HEK293T (cell line): Measurements from ENCODE around the gene NAP1L1.
A peak's percentile ranks its signal among the peaks of the same experiment; 100 is the strongest.

Experiments used
- CTCF ChIA-PET: fragments of 350-600 bp; formaldehyde crosslinking; extraction: SDS; loops from one replicate; lab custom pipeline; 2021; ENCODE audit warnings: antibody characterized with exemption, inconsistent platforms; lab: Yijun Ruan, JAX
- POLR2A ChIA-PET: fragments of 350-600 bp; formaldehyde crosslinking; extraction: SDS; loops from one replicate; lab custom pipeline; 2020; ENCODE audit warnings: antibody characterized with exemption, inconsistent platforms; lab: Yijun Ruan, JAX
- DNase-seq: peaks from one replicate; pipeline ENCODE4 v3.0.0; 2012; ENCODE audit warnings: mixed read lengths; ENCODE audit errors: extremely low spot score
- ARNT ChIP-seq: fragments of 450-650 bp; IDR thresholded peaks from 2 replicates; pipeline ENCODE4 v1.6.1; 2017; ENCODE audit warnings: mild to moderate bottlenecking
- BHLHE40 ChIP-seq: fragments of 450-650 bp; IDR thresholded peaks from 2 replicates; pipeline ENCODE4 v1.6.1; 2016; ENCODE audit warnings: mild to moderate bottlenecking, moderate library complexity, borderline replicate concordance
- CTBP1 ChIP-seq: fragments of 450-650 bp; IDR thresholded peaks from 2 replicates; pipeline ENCODE4 v1.6.1; 2016; ENCODE audit warnings: borderline replicate concordance
- ELF4 ChIP-seq: fragments of 450-650 bp; IDR thresholded peaks from 2 replicates; pipeline ENCODE4 v1.6.1; 2017; ENCODE audit warnings: antibody characterized with exemption
- FOXA1 ChIP-seq: fragments of 450-650 bp; IDR thresholded peaks from 2 replicates; pipeline ENCODE4 v1.6.1; 2016; ENCODE audit warnings: mild to moderate bottlenecking
- FOXK2 ChIP-seq: fragments of 450-650 bp; IDR thresholded peaks from 2 replicates; pipeline ENCODE4 v1.6.1; 2016; ENCODE audit warnings: mild to moderate bottlenecking
- FOXM1 ChIP-seq: fragments of 450-650 bp; IDR thresholded peaks from 2 replicates; pipeline ENCODE4 v1.6.1; 2017; ENCODE audit warnings: mild to moderate bottlenecking, borderline replicate concordance
- HDGF ChIP-seq: fragments of 450-650 bp; IDR thresholded peaks from 2 replicates; pipeline ENCODE4 v1.6.1; 2017; ENCODE audit warnings: antibody characterized with exemption, borderline replicate concordance
- L3MBTL2 ChIP-seq: fragments of 450-650 bp; conservative IDR thresholded peaks from 2 replicates; pipeline ENCODE4 v1.6.1; 2016; ENCODE audit warnings: mild to moderate bottlenecking
- LEF1 ChIP-seq: fragments of 450-650 bp; IDR thresholded peaks from 2 replicates; pipeline ENCODE4 v1.6.1; 2017; ENCODE audit warnings: mild to moderate bottlenecking, borderline replicate concordance
- NFRKB ChIP-seq: fragments of 450-650 bp; IDR thresholded peaks from 2 replicates; pipeline ENCODE4 v1.6.1; 2016; ENCODE audit warnings: mild to moderate bottlenecking, moderate library complexity
- PKNOX1 ChIP-seq: fragments of 450-650 bp; IDR thresholded peaks from 2 replicates; pipeline ENCODE4 v1.6.1; 2016
- SP1 ChIP-seq: fragments of 450-650 bp; IDR thresholded peaks from 2 replicates; pipeline ENCODE4 v1.6.1; 2017
- SUZ12 ChIP-seq: fragments of 450-650 bp; IDR thresholded peaks from 2 replicates; pipeline ENCODE4 v1.6.1; 2016; ENCODE audit warnings: mild to moderate bottlenecking
- TARDBP ChIP-seq: fragments of 450-650 bp; IDR thresholded peaks from 2 replicates; pipeline ENCODE4 v1.6.1; 2016
- ZNF384 ChIP-seq: fragments of 450-650 bp; IDR thresholded peaks from 2 replicates; pipeline ENCODE4 v1.6.1; 2016

NAP1L1 gene

GRCh38 chr12:76040461-76040860 is 44.0 kb downstream of the NAP1L1 start:
- TF ChIP-seq L3MBTL2 (no peak), TARDBP (no peak), PKNOX1 (no peak), ZNF384 (no peak), FOXM1 (no peak), FOXA1 (no peak), LEF1 (no peak), CTBP1 (no peak), NFRKB (no peak), FOXK2 (no peak), HDGF (no peak), SP1 (no peak), ARNT (no peak), ELF4 (no peak)
- DNase-seq = no peak
- POLR2A ChIA-PET = no interaction called here
- CTCF ChIA-PET = no interaction called here

DNA sequence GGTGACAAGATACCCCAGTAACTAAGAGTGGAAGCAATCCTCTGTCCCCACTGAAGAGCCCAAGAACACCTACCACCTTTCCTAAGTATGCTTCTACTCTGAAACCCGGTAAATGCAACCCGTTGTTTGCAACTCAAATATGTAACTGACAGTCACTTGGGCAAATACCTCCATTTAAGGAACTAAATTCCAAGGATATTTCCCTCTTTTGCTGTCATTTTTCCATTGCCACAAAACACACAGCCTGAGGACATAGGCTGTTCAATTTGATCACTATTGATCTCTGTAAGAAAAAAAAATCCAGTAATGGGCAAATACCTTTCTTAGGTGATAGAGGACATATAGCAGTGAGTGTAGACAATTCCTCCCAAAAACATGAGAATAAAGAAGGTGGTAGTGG is 46.3 kb downstream of the NAP1L1 start:
- CTCF ChIA-PET = no interaction called here
- TF ChIP-seq FOXM1 = no peak
- no peak for DNase-seq
- POLR2A ChIA-PET = no interaction called here

DNA sequence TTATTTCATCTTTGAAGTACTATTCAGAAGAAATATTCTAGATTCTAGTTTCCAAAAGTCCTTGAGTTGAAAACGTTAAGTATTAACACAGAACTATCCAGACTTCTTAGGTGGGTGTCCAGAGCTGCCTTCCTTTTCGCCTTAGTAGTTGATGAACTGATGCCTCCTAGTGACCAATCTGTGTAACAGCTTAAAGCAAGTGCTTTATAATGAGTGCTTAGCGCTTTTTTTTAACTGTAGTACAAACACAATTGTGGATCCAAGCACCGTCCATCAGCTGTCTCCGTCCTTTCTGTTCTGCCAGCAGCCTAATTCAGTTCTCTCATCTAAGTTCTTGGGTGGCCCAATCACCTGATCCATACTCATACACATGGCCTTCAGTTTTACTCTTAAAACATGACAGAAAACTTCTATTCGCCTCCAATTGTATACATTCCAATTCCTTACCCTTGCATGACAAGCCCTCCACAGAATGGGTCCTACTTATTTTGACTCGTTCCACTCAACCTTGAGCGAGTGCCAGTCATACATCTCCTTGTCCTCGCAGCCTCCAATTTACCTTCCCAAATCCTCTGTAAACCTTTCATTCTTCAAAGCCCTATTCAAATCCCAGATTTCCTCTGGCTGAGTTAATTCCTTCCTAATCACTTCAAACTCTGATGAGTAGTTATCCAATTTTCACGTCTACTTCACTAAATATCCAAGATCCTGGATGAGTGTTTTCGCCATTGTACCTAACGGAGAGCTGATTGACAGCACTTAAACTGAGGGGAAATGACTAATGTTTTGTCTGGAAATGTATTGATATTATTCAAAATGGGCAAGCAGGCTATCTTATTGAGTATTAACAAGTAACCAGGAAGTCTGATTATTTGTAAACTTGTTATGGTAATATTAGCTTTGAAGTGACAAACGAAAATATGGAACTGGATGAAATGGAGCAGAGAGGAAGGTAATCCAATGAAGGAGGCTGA is 47.1 kb downstream of the NAP1L1 start:
- CTCF ChIA-PET = interaction anchor here (0.7 to 1.1 kb wide), 4 partner anchors 139 to 552 kb away, joined by 3 to 5 read pairs (median 4); no protein-coding TSS in a partner anchor
- DNase-seq = peak; percentile 52
- POLR2A ChIA-PET = interaction anchor here (1.0 kb wide), 1 partner anchor 526 kb away, joined by 3 read pairs; the partner anchor contains the start of gene KRR1
- TF ChIP-seq TARDBP (no peak), PKNOX1 (peak; percentile 54), FOXM1 (no peak)

GRCh38 chr12:76035045-76035444 is 49.4 kb downstream of the NAP1L1 start:
- no peak for TF ChIP-seq ZNF384
- TF ChIP-seq ARNT = no peak
- no peak for TF ChIP-seq PKNOX1
- TF ChIP-seq SUZ12 = no peak
- no peak for TF ChIP-seq LEF1
- no peak for TF ChIP-seq FOXM1
- no peak for TF ChIP-seq BHLHE40
- no peak for TF ChIP-seq FOXA1
- TF ChIP-seq L3MBTL2 = no peak
- no peak for TF ChIP-seq CTBP1
- no peak for TF ChIP-seq SP1
- ChIA-PET POLR2A (interaction anchor here (0.6 kb wide), 1 partner anchor 894 kb away, joined by 3 read pairs; no protein-coding TSS in a partner anchor), CTCF (no interaction called here)
- DNase-seq = no peak

GRCh38 chr12:76033081-76034011 is 51.1 kb downstream of the NAP1L1 start:
- ChIA-PET POLR2A (no interaction called here), CTCF (interaction anchor here (0.8 kb wide), 1 partner anchor 335 kb away, joined by 6 read pairs; no protein-coding TSS in a partner anchor)
- DNase-seq = no peak
- TF ChIP-seq BHLHE40 = no peak
- TF ChIP-seq TARDBP = no peak
- TF ChIP-seq FOXM1 = no peak
- no peak for TF ChIP-seq SUZ12
- TF ChIP-seq FOXK2 = no peak
- no peak for TF ChIP-seq HDGF
- TF ChIP-seq L3MBTL2 = no peak
- no peak for TF ChIP-seq FOXA1
- TF ChIP-seq ZNF384 = no peak
- TF ChIP-seq LEF1 = no peak
